Non-pigmented ciliary epithelial cell (primary cell): Measurements from ENCODE around the gene COLEC11.

Experiments
- DNase-seq: peaks from one replicate; pipeline ENCODE4 v3.0.0-alpha.2; 2010; ENCODE audit warnings: low read depth

Gene COLEC11

DNA sequence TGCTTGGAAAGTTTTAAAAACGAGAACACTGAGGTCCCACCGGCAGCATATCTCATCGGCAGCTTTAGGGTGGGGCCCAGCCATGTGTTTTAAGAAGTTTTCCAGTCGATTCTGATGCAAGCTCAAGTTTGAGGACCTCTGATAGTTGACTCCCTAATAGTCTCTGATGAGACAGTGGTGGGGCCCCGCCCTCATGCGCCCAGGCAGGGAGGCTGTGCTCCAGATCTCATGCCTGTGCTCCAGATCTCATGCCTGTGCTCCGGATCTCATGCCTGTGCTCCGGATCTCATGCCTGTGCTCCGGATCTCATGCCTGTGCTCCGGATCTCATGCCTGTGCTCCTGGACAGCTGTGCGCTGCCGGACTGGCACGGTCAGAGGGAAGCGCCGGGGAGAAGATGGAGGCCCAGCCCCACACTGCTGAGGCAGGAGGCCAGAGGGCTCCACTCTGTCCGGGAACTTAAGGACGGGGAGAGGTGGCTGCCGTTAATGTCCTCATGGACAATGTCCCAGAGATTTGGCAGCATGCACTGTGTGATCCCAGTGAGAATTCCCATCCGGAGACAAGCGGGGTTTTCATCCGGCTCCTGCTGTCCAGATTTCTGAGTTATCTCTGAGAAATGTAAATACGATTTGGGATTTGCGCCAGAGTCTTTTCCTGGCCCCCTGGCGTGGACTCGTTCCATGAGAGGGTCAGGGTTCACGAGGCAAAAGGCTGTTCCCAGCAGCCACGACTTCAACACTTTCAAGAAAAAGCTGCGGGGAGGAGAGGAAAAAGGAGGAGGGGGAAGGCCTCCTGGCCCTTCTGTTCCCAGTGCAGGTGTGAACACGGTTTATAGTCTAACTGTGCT lies 9.4 kb upstream of the COLEC11 start:
- DNase-seq, result no peak

DNA sequence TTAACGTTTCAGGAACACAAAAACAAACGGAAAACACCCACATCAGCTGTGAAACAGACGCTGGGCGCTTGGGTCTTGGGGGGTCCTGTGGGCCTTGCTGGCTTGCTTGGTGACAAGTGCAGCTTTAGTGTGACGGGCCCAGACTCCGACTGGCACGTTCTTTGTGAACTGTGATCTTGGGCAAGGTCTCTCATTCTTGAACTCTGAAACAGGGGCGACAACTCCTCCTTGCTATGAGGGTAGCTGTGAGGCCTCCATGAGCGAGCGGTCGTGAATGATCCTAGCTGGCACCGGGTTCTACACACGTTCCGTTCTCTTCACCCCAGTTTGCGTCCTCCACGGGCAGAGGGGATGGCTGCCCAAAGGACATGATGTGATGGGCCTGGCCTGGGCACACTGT lies 8.7 kb upstream of the COLEC11 start:
- DNase-seq, result no peak

DNA sequence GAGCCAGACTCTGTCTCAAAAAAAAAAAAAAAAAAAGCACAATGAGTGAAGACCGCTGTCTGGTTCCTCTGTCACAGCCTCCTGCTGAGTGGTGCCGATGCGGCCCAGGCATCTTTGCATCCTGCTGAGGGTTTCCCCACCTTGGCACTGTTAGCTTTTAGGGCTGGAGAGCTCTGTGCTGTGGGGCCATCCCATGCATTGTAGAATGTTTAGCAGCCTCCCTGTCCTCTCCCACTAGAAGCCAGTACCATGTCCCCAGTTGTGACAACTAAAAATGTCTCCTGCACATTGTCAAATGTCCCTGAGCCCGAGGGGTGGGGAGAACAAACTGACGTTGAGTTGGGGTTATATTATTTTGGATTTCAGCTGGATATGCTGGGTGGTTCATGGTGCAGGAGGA lies 7.9 kb upstream of the COLEC11 start:
- DNase-seq, result no peak

DNA sequence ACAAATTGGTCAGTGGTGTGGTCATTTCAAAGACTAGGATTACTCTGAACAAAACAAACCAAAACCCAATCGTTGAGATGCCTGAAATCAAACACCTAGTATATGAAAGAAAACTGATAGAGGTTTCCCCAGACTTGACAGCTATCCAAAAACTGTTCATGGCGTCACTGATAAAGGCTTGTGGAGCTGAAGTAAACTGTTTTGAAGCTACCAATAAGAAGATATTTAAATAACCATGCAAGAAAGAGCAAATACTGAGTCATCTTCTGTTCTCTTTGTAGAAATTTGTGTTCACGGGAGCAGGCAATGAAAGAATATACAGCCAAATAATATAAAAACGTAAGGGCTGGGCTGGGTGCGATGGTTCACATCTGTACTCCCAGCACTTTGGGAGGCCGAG lies 7.5 kb upstream of the COLEC11 start:
- DNase-seq, result no peak

DNA sequence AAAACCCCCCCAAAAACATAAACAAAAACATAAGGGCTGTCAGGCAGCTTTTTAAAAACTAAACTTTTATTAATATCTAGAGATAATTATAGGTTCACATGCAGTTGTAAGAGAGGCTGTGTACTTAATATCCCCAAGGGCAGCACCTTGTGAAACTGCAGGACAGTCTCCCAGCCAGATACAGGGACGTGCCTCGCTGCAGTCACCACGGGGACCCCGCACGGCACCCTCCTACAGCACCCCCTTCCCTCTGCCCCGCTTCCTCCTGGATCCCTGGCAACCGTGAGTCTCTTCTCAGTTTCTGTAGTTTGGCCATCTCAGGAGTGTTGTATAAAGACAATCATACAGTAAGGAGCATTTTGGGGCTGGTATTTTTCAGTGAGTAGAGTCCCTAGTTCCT lies 6.8 kb upstream of the COLEC11 start:
- DNase-seq, result no peak

DNA sequence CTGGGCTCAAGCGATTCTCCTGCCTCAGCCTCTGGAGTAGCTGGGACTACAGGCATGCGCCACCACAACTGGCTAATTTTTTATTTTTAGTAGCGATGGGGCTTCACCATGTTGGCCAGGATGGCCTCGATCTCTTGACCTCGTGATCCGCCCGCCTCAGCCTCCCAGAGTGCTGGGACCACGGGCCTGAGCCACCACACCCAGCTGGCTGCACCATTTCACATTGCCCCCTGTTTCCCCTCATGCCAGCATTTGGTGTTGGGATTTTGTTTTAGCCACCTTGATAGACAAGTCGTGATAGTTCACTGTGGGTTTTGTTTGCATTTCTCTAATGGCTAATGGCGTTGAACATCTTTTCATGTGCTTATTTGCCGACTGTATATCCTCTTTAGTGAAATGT lies 5.8 kb upstream of the COLEC11 start:
- DNase-seq, result no peak

DNA sequence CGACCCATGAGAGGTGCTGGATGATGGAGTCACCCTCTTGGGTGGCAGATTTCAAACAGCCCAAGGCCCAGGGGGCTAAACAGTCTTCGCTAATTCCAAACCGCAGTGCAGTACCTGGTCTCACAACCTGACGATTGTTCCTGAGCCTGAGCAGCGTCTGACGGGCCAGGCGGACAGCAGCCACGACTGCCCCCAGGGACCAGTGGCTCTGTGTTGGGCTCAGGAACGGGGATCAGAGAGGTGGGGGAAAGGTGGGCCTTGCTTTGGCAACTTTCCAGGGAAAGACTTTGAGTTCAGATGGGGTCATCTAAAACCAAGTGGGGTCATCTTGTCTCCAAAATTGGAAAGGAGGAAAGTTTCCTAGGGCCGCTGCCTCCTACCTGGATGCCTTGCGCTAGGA lies 492 bp downstream of the COLEC11 start:
- no peak for DNase-seq

DNA sequence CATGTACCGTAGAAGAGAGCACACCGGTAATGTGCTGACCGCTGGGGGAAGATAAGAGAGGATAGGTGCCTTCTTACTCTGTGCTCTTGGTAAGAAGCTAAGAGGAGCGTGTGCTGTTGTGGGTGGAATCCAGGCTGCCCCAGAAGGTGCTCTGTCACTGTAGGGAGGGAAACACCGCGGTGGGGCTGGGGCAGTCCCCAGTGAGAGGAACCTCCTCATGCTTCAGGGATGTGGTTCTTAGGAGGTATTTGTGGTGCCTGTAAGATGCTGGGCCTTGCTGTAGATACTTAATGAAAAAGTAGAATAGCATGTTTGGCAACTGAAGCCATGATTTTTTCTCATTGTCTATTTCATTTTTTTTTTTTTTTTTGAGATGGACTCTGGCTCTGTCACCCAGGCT lies 1.1 kb downstream of the COLEC11 start:
- DNase-seq, result no peak

DNA sequence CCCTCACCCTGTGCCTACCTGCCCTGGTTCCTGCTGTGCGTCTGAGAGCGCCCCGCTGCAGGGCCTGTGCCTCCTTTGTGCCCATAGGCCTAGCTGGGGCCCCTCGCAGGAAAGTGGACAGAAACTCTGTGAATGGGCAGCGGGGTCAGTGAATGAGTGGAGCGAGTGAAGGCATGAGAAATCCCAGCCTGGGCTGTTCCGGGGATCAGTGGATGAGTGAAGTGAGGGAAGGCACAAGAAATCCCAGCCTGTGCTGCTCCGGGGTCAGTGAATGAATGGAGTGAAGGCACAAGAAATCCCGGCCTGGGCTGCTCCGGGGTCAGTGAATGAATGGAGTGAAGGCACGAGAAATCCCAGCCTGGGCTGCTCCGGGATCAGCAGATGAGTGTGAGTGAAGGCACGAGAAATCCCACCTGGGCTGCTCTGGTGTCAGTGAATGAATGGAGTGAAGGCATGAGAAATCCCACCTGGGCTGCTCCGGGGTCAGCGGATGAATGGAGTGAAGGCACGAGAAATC lies 2.0 kb downstream of the COLEC11 start:
- DNase-seq, result no peak

DNA sequence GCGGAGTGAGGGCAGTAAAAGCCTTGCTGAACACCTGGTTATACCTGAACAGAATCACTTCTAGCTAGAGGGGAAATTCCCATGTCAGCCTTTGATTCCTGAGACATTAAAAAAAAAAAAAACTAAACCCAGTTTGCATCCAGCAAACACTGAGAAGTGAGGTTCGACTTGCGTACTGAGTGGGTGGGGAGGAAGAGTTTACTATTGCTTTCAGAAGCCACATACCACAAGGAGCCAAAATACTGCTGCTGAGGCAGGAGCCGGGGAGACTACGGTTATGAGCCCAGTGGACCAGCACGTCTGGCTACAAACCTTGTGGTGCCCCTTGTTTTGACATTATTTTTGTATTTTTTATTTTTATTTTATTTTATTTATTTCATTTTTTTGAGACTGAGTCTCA lies 2.7 kb downstream of the COLEC11 start:
- DNase-seq, result no peak

DNA sequence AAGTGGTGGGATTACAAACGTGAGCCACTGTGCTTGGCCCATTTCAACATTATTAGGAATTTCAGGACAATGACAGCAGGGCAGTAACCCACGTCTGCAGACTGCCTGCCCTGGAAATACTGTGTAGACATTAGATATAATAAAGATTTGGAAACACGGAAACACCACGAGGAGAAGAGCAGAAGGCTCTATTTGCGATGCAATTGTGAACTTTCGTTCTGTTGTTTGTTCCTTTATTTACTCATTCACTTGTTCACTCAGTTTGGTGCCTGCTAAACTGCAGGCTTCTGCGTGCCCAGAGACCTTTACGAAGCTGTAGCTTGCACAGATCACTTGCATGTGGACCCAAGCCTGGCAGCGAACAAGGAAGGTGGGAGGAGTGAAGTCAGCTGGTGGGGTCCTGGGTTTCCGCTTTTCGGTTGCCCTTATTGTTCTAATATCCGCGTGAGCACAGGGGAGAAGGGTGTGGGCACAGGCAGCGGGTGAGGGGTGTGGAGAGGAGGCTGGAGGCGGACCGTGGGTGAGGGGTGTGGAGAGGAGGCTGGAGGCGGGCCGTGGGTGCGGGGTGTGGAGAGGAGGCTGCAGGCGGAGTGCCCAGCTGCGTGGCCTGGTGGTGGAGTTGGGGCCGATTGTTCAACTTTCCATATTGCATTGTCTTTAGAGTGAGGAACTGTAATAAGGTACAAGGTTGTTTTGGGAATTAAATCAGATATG lies 3.4 kb downstream of the COLEC11 start:
- DNase-seq, result no peak

DNA sequence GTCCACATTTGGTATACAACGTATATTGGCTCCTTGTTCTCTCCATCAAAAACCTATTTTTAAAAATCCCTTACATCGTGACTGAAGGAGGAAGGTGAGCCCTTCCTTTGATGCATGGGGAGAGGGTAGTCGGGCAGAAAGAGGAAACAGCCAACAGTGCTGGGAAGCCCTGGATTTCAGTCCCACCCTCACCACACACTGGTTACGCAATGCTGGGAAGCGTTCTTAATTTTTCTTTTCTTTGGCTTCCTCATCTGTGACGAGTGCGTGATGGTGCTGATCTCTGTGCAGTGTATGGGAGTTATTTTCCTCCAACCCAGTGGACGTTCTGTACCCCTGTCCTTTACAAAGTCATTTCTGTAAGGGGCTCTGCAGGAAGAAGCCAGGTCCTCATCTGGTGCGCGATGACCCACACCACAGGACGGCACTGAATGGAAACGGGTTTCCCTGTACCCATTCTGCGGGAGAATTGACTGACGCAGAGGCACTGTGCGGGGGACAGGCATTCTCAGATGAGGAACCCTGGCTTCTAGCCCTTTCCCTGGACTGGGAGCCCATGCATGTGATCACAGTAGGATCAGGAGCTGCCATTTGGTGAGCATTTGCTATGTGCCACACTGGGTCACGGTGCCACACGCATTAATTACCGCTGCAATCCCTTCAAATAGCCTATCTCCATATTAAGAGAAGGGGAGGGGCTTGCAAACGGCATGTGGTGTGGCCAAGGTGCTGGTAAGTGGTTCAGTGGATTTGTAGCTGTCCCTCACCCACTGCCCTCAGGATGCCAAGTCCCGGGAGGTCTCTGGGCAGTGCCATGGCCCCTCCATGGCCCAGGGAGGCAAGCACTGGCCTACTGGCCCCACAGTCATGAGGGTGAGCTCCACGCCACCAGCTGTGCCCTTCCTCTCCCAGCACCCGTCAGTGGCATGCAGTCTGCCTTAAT lies 4.3 kb downstream of the COLEC11 start:
- DNase-seq, result no peak

DNA sequence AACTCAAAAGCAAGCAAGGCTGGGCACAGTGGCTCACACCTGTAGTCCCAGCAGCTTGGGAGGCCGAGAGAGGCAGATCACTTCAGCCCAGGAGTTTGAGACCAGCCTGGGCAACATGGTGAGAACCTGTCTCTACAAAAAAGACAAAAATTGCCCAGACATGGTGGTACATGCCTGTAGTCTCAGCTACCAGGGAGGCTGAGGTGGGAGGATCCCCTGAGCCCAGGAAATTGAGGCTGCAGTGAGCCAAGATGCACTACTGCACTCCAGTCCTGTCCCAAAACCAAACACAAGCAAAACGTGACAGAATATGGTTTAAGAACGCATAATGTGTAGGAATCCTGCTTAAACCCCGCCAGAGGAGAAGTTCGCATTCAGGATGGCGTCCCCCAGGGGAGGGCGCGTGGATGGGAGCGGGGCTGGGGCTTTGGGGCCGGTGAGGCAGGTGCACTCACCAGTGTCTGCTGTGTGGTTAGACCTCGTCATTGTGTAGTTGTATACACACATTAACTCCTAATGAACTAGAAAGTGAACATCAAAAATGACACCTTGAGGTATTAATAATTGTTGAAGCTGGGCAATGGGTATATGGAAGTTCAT lies 5.4 kb downstream of the COLEC11 start:
- DNase-seq, result no peak

DNA sequence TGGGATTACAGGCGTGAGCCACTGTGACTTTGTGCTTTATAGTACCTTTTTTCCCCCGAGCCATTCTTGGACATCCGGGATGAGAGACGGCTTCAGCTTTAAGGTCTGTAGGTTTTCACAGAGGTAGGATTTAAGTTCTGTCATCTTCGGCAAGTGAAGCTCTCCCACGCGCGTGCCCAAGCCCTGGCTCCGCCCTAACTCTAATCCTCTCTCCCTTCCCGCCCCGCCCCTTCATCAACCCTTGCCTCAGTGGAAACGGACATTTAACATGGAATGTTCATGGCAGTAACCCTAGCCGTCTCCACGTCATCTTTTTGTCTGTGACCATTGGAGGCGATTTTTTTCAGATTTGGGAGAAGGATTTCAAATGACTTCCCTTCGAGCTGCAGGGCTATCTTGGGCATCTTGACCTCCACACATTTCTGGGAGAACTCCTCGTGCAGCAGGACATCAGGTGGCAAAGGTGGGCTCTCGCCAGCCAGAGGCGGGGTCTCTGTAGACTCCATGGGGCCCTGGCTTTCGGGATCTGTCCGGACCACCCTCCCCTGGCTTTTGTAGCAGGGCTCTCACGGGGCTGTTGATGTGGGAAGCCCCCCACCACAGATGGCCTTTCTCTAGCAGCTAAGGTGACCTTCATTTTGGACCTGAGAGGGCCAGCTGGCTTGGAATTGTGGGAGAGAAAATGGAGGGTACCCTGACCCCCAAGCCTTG lies 6.8 kb downstream of the COLEC11 start:
- no peak for DNase-seq

DNA sequence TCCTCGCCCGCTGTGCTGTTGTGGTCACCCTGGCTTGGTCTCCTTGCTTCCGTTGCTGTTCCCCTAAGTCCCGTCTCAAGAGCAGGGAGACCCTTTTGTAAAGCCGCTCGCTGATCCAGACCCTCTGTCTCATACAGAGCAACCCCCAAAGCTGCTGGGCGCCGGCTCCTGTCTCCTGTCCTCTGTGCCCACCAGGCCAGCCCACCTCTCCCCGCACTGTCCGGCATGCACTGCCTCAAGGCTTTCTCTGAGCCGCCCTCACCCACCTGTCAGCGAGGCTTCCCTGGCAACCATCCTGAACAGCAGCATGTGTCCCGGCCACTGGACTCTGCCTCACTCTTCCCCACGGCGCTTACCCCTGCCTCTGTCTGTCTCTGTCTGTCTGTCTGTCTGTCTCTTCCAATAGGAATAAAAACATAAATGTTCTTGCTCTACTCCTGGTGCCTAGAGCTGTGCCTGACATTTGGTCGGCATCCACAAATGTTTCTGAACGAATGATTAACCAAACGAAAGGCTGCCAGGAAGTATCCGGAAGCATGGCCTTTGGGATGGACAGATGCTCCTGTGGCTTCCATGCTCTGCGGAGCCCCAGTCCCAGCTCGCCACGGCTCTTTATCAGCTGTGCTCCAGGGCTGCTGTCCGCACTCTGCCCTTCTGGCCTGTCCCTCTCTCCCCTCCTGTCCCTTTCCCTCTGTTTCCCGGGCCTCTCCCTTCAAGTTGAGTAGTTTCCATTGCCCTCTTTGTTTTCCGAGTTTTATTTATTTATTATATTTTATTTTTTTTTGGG lies 7.8 kb downstream of the COLEC11 start:
- no peak for DNase-seq

DNA sequence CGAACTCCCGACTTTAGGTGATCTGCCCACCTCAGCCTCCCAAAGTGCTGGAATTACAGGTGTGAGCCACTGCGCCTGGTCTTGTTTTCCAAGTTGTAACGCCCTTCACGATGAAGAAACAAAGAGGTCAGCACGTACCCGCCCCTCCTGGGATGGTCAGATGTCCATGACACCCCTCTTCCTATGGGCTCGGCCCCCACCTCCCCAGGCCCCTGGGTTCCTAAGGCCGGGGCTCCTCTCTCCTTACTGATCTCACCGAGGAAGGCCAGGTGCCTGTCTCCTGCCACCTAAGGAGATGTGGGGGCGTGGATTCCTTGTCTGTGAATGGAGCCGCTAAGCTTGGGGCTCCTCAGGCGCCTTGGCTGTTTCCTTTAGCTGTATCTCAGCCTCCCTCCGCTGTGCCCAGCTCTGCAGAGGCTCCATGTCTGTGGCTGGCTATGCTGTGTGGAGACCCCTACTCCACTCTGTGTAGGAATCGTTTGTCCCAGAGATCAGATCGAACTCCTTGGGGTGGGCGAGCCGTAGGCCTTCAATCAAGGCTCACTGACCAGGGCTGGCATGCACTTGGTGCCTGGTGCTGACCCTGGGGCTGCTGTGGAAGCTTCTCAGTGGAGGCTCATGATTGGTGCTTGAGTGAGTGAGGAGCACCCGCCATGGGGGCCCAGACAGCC lies 8.8 kb downstream of the COLEC11 start:
- no peak for DNase-seq

DNA sequence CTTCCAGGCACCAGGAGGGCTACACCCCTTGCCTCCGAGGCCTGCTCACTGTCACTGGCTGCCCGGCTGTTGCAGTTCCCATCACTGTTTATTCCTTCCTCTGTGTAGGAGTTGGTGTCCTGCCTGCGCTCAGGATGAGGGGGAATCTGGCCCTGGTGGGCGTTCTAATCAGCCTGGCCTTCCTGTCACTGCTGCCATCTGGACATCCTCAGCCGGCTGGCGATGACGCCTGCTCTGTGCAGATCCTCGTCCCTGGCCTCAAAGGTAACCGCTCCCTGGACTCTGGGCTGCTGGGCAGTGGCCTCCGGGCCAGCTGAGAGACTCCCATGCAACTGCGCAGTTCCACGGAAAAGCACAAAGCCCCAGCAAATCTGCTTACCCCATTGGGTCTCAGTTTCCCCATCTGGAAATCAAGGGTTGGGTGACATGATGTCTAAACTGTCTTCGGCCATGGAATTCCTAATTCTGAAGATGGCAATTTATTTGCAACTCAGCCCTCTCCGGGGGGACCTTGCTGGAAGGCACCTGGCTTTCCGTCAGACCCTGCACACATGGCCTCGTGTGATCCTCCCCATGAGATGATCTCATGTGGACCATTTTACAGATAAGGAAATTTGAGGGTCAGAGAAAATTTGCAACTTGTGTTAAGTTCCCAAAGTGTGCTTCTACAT lies 9.4 kb downstream of the COLEC11 start:
- no peak for DNase-seq

DNA sequence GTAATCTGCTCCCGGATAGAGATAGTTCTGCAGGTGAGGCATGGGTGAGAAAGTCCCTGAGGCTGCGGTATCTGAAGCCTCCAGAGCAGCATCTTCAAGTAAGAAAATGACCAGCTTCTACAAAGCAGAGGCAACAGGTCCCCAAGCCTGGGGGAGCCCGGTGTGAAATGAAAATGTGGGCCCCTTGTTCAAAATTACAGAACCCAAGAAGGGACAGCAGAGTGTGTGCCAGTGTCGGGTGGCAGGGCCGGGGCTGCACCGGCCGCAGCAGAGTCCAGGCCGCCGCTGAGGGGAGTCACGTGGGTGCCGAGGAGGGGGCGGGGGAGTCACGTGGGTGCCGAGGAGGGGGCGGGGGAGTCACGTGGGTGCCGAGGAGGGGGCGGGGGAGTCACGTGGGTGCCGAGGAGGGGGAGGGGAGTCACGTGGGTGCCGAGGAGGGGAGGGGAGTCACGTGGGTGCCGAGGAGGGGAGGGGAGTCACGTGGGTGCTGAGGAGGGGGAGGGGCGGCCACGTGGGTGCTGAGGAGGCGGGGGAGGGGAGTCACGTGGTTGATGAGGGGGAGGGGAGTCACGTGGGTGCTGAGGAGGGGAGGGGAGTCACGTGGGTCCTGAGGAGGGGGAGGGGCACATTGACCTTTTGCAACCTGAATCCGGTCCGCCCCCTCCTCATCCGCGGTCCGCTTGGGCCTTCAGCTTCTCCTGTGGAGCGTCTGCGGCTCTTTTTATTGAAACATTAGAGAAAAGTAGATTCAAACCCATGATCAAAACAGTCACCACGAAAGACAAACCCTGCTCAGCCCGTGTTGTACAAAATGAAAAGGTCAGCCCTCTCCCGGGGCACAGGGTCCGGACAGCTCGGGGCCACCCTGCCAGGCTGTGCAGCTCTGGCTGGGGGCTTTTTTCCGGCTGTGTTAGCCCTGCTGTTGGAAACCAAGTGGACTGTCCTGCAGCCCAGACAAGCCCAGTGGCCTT lies 10.4 kb downstream of the COLEC11 start:
- no peak for DNase-seq
